ENCODE measurements around the gene TOP3B.

TOP3B gene

GRCh38 chr22:22013559-22014284, 31.1 kb upstream of the TOP3B start:
- no peak for DNase-seq

- no peak for DNase-seq
These were observed 29.4 kb upstream of the TOP3B start for GRCh38 chr22:22011964-22012363.

DNA sequence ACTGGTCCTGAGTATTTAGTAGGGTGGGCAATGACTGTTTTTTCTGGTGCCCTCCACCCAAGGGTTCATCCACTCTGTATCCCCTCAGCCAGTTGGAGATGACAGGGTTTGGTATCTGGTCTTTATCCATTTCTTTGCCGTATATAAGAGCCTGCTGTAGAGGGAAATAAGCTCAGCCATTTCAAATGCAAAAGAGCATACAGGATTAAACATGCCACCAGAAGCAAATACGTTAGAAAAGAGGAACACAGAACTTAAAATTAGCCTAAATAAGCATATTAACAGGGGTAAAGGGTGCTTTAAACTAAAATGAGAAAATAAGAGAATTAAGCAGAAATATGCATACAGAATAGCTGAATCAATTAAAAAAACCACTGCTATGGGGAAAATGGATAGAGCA, 27.8 kb upstream of the TOP3B start:
- DNase-seq = no peak

DNA sequence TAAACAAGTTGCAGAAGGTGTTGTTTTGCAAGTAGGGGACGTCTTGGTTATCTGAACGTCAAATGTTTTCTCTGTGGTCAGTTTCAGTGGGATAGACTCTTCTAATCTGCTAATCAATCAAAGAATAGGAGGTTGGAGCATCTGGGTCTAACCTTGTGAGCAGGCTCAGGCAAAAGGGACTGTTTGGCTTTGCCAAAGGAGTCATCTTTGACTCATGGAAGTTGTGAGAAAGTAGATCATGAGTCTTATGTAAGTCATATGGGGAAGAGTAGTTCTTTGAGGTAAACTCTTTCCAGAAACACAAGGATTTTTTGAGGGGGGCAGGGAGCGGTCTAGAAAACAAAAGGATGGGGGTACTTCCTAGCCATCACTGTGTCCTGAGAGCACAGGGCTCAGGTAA, 27.1 kb upstream of the TOP3B start:
- no peak for DNase-seq

GRCh38 chr22:22006596-22006990, 24.0 kb upstream of the TOP3B start:
- no peak for DNase-seq

DNA sequence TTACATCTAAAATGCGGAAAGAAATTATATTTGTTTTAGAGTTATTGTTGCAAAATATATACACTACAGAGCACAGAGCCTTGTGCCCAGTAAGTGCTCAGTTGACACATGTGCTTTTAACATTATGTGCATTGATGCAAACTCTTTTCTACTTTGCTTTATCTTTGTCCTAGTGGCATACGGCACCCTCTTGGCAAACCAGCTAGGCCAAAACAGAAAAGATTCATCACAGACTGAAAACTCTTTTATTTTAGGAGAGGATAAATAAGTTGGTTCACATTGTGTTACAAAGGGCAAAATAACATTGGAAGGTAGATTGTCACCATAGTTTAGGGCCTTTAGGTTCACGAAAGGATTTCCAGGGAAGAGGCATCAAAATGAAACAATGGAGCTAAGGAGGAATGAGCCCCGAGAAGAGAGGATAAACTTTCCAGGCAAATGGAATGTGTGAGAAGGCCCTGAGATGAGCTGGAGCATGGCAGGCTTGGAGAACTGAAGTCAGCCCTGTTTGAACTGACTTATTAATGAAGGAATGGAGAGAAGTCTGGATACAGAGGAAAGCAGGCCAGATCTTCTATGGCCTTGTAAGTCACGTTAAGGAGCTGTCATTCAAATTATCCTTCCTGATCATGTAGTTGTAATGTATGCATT, 23.5 kb upstream of the TOP3B start:
- DNase-seq = no peak

DNA sequence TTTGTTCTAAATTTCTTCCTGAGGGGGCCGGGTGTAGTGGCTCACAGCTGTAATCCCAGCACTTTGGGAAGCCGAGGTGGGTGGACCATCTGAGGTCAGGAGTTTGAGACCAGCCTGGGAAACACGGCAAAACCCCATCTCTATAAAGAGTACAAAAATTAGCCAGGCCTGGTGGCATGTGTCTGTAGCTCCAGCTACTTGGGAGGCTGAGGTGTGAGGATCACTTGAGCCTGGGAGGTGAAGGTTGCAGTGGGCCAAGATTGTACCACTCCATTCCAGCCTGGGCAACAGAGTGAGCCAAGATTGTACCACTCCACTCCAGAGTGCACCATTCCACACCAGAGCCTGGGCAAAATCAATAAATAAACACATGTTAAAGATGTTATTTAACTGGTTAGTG, 20.6 kb upstream of the TOP3B start:
- no peak for DNase-seq

- DNase-seq = no peak
These were observed 20.0 kb upstream of the TOP3B start for GRCh38 chr22:22002526-22003055.

DNA sequence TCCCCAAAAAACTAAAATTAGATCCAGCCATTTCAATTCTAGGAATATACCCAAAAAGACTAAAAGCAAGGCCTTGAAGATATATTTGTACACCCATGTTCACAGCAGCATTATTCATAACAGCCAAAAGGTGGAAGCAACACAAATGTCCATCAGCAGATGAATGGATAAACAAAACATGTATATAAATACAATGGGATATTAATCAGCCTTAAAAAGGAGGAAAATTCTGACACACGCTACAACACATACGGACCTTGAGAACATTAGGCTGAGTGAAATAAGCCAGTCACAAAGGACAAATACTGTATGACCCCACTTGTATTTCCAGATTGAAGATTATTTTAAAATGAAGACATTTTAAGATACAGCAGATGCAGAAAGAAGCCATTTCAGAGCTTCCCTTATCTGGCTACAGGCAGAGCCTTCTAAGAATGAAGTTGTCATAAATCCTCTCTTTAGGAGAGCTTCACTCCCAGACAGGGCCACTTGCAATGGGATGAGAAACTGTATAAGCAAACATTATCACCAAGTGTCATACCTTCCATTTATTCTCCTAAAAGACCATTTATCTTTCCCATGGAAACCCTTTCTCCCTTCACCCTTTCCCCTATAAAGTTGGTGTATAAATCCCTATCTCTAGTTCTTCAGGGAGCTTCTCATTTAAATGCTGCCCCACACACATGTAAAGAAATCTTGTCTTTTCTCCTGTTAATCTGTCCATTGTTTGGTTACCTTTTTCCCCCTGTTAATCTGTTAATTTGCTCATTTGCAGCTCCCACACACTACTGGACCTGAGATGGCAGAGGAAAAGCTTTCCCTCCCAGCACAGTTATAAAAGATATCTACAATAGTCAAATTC, 19.3 kb upstream of the TOP3B start:
- no peak for DNase-seq

DNA sequence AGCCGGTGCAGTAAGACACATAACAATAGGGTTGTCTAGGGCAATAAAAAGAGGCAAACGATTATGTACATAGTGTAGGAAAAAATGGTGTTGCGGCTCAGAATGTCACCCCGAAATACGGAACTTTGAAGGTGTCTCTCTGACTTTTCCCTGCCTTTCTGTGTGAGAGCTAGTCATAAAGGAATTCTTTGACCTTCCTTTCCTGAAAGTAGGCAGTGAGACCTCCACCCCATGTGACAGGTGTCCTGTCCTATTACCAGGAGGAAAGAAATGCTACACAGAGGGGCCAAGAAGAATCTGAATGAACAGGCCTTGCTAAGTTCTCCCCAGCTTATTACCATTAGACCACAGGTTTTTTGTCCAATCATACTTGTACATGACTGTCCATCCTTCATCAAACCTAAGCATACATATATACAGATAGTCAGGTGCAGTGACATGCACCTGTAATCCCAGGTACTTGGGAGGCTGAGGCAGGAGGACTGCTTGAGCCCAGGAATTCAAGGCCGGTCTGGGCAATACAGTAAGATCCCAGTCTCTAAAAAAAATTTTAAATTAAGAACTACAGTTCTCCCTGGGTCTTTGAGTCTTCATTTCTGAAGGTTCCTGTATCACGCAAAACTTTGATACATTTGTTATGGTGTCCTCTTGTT, 16.1 kb upstream of the TOP3B start:
- DNase-seq = no peak

GRCh38 chr22:21996175-21996720, 13.7 kb upstream of the TOP3B start:
- no peak for DNase-seq

GRCh38 chr22:21995660-21996059, 13.1 kb upstream of the TOP3B start:
- DNase-seq = no peak

GRCh38 chr22:21994881-21995444, 12.4 kb upstream of the TOP3B start:
- DNase-seq = no peak

GRCh38 chr22:21992593-21993237, 10.1 kb upstream of the TOP3B start:
- no peak for DNase-seq

DNA sequence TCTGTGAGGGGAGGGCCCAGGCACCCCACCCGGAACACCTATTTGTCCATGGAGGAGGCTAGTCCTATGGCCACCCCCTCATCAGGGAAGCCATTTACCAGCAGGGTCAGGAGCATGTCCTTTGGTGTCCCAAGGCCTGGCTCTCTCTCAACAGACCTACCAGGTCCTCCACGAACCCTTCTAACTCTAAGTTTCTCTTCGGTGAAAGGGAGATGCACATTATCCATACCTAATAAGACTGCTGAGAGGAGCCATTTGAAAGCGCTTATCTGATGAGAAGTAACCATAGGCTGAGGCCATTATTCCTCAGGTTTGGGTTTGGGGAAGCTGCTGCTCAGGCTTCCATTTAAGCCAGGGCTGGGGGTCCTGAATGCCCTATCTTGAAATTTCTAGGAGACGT, 9.2 kb upstream of the TOP3B start:
- DNase-seq = no peak

DNA sequence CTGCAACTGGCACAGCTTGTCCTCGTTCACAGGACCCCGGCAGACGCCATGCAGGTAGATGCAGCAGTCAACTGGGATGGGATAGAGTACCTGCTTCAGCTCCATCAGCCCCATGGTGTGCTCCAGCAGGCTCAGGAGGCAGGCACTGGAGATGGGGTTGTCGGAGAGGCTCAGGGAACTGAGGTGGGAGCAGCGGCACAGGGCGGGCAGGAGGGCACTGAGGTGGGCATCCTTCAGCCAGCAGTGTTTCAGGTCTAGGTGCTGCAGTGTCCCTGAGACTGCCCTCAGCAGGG, 8.7 kb upstream of the TOP3B start:
- no peak for DNase-seq

- no peak for DNase-seq
These were observed 8.1 kb upstream of the TOP3B start for GRCh38 chr22:21990445-21991303.

GRCh38 chr22:21989049-21989448, 6.5 kb upstream of the TOP3B start:
- DNase-seq = no peak

- DNase-seq = no peak
These were observed 2.6 kb upstream of the TOP3B start for GRCh38 chr22:21985214-21985613.

DNA sequence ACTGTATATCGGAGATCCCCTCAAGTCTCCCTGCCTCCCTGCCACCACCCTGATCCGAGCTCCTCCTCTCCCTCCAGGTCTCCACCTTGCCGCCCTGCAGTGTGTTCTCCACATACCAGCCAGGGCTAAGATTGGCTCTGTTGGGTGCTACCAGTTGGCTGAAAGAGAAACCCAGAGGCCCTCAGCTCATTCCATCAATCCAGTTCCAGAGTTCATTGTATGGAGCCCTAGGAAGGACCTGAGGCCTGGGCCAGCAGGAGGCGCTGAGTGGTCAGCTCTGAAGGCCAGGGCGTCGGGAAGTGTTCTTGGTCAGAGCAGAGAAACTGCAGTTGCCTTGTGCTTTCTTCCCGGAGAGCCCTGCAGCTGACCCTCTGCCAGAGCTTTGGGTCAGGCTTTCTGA, 2.2 kb upstream of the TOP3B start:
- DNase-seq = no peak

- no peak for DNase-seq
These were observed 713 bp downstream of the TOP3B start for GRCh38 chr22:21981874-21982273.
